ENCODE measurements around the gene BCLAF3. TPM values are rescaled to one million over a fixed set of nuclear protein-coding genes. Genes with fewer than 3 reads are reported as not detected.

Gene BCLAF3
- total and polyA plus RNA-seq, 2 experiments from 2014 or later = 3.5 to 5.5 TPM

DNA sequence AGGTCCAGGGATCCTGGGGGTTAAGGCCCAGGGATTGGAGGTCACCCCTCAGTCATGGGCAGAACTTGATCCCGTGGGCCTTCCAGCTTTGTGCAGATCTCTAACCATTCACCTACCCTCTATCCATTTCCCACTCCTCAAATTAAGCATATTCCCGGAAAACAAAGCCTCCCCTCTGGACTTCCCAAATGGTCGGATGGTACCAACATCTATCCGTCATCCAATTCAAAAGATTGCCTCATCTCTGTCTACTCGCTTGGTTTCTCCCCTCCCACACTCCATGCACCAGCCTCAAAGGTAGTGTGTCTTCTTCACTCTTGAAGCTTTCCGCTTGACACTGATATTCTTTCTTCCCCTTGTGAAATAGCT lies 473 bp upstream of the BCLAF3 start:
- Histone ChIP-seq H3K27ac (no peak overlapping the region), H3K4me1 (ENCODE audit: low read depth) (no peaks in the 10 kb centered on the region), H3K9me3 (ENCODE audit: low read depth) (no peaks in the 10 kb centered on the region), H3K27me3 (no peaks in the 10 kb centered on the region), H3K36me3 (no peaks in the 10 kb centered on the region), H3K4me3 (no peak overlapping the region)
- DNase-seq (ENCODE audit: low read depth in 1 of 2, low spot score in 1 of 2) = no peak
- TF ChIP-seq, protein P1, sequence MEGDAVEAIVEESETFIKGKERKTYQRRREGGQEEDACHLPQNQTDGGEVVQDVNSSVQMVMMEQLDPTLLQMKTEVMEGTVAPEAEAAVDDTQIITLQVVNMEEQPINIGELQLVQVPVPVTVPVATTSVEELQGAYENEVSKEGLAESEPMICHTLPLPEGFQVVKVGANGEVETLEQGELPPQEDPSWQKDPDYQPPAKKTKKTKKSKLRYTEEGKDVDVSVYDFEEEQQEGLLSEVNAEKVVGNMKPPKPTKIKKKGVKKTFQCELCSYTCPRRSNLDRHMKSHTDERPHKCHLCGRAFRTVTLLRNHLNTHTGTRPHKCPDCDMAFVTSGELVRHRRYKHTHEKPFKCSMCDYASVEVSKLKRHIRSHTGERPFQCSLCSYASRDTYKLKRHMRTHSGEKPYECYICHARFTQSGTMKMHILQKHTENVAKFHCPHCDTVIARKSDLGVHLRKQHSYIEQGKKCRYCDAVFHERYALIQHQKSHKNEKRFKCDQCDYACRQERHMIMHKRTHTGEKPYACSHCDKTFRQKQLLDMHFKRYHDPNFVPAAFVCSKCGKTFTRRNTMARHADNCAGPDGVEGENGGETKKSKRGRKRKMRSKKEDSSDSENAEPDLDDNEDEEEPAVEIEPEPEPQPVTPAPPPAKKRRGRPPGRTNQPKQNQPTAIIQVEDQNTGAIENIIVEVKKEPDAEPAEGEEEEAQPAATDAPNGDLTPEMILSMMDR (IDR thresholded peaks at IDR 0.05; ENCODE audit: low read depth, low read length) = no peak

DNA sequence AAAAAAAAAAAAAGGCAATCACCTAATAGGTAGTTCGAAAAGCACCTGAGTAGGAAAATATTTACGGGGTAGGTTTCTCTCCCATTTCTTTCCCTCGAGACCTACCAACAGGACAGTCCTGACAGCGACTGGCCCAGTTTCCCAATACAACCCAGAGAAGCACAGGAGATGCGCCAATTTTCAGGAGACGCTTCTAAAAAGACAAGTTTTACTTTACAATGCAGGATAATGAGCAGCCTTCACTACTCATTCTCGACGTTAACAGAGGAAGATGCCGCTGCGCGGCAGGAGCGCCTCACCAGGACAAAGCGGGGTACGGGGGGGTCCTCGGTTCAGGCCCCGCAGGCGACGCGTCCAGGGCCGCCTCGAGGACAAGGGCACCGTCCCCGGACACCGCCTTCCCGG lies 708 bp downstream of the BCLAF3 start:
- Histone ChIP-seq H3K4me3 (peak overlapping the region; percentile 78), H3K9me3 (ENCODE audit: low read depth) (no peaks in the 10 kb centered on the region), H3K4me1 (ENCODE audit: low read depth) (no peaks in the 10 kb centered on the region), H3K27me3 (no peaks in the 10 kb centered on the region), H3K27ac (no peak overlapping the region), H3K36me3 (no peaks in the 10 kb centered on the region)
- DNase-seq (ENCODE audit: low read depth in 1 of 2, low spot score in 1 of 2) = no peak
- TF ChIP-seq, protein P1 (IDR thresholded peaks at IDR 0.05; ENCODE audit: low read depth, low read length) = no peak

DNA sequence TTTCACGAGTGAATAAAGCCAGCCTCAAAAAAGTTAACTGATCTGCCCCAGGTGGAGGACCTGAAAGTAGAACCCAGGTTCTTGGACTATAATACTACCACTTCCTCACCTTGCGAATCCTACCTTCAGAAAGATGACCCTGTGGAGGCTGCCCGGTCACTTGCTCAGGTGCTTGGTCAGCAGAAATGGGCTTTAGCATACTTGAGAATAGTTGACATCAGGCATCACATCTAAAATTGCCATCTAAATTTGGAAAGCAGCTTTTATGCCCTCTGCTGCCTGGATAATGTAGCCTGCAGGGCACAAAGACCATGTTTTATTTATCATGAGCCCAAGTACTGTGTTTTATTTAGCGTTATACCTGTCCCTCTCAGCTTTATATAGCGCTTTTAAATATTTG lies 3.0 kb downstream of the BCLAF3 start:
- no peak for DNase-seq (ENCODE audit: low read depth in 1 of 2, low spot score in 1 of 2)
- H3K9me3 ChIP-seq (ENCODE audit: low read depth) = no peaks in the 10 kb centered on the region
- TF ChIP-seq, protein P1 (IDR thresholded peaks at IDR 0.05; ENCODE audit: low read depth, low read length) = no peak
- no peaks in the 10 kb centered on the region for H3K4me1 ChIP-seq (ENCODE audit: low read depth)
- H3K27ac ChIP-seq = no peak overlapping the region
- H3K27me3 ChIP-seq = no peaks in the 10 kb centered on the region
- H3K36me3 ChIP-seq = no peaks in the 10 kb centered on the region
- no peak overlapping the region for H3K4me3 ChIP-seq

DNA sequence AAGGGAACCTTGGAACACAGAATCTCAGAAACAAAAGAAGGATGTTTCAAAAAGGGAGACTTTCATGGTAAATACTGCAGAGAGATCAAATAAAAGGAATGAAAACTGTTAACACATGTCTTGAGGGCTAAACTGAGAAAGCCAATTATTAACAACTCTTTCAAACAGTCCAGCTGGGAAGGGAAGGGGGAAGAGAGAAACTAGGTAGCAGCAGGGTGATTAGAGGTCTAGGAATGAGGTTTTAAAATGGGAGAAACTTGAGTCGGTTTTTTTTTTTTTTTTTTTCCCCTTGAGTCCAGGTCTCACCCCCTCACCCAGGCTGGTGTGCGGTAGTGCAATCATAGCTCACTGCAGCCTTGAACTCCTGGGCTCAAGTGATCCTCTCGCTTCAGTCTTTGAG lies 4.3 kb downstream of the BCLAF3 start:
- no peak for DNase-seq (ENCODE audit: low read depth in 1 of 2, low spot score in 1 of 2)
- no peaks in the 10 kb centered on the region for H3K36me3 ChIP-seq
- no peaks in the 10 kb centered on the region for H3K9me3 ChIP-seq (ENCODE audit: low read depth)
- no peaks in the 10 kb centered on the region for H3K4me1 ChIP-seq (ENCODE audit: low read depth)
- no peak overlapping the region for H3K27ac ChIP-seq
- TF ChIP-seq, protein P1 (IDR thresholded peaks at IDR 0.05; ENCODE audit: low read depth, low read length) = no peak
- no peaks in the 10 kb centered on the region for H3K27me3 ChIP-seq
- no peak overlapping the region for H3K4me3 ChIP-seq

DNA sequence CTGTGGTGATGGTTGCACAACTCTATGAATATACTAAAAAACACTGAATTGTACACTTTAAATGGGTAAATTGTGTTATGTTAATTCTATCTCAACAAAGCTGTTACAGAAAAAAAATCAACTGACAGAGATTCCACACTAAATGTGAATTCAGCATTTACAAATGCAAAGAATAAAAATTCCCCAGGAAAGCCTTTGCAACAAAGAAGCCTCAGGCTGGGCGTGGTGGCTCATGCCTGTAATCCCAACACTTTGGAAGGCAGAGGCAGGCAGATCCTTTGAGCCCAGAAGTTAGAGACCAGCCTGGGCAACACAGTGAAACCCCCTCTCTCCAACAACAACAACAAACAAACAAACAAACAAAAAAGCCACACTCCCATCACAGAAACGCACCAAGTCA lies 8.9 kb downstream of the BCLAF3 start:
- Histone ChIP-seq H3K4me1 (ENCODE audit: low read depth) (no peaks in the 10 kb centered on the region), H3K27ac (no peak overlapping the region), H3K9me3 (ENCODE audit: low read depth) (no peaks in the 10 kb centered on the region), H3K36me3 (no peaks in the 10 kb centered on the region), H3K4me3 (no peak overlapping the region), H3K27me3 (no peaks in the 10 kb centered on the region)
- TF ChIP-seq, protein P1 (IDR thresholded peaks at IDR 0.05; ENCODE audit: low read depth, low read length) = no peak
- no peak for DNase-seq (ENCODE audit: low read depth in 1 of 2, low spot score in 1 of 2)

DNA sequence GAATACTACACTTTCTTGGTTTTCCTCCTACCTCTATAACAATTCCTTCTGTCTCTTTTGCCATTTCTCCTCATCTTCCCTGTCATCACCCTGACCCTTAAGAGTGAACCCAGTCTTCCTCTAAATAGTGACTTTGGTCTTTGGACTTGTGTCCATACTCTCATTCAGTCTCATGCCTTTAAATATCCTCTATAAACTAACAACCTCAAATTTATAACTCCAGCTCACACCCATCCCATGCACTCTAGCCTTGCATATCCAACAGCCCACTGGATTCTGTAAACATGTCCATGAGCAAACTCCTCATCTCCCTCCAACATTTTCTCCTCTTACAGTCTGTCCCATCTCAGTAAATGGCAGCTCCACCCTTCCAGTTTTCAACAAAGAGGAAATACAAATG lies 15.0 kb downstream of the BCLAF3 start:
- Histone ChIP-seq H3K36me3 (no peaks in the 10 kb centered on the region), H3K9me3 (ENCODE audit: low read depth) (no peaks in the 10 kb centered on the region), H3K27ac (no peak overlapping the region), H3K27me3 (no peaks in the 10 kb centered on the region), H3K4me1 (ENCODE audit: low read depth) (no peaks in the 10 kb centered on the region), H3K4me3 (no peak overlapping the region)
- TF ChIP-seq, protein P1 (IDR thresholded peaks at IDR 0.05; ENCODE audit: low read depth, low read length) = no peak
- DNase-seq (ENCODE audit: low read depth in 1 of 2, low spot score in 1 of 2) = no peak
